H1 (cell line): ENCODE measurements around the gene SLC12A4. TPM values are rescaled to one million over a fixed set of nuclear protein-coding genes. Genes with fewer than 3 reads are reported as not detected.

ENCODE experiments used
- CTCF ChIA-PET: fragments of 300-600 bp; sonication (Branson Sonifier 250); formaldehyde crosslinking; loops from one replicate; lab custom pipeline; 2021; ENCODE audit not compliant: partially characterized antibody; lab: Charles Lee
- POLR2A ChIA-PET: fragments of 300-600 bp; sonication (Branson Sonifier 250); formaldehyde crosslinking; loops from one replicate; lab custom pipeline; 2021; ENCODE audit warnings: inconsistent platforms; ENCODE audit not compliant: partially characterized antibody; lab: Charles Lee
- DNase-seq, 2 experiments: peaks; one replicate each; pipeline versions ENCODE4 v3.0.0 to v3.0.0-alpha.2; 2010 to 2022; ENCODE audit warnings: low spot score in 2 of 2, low read depth in 1 of 2, mixed read lengths in 1 of 2
- FAIRE-seq: peaks from 2 replicates; lab custom pipeline; 2011; peaks lifted over from hg19 to GRCh38; lab: Jason Lieb, UNC
- H2AFZ ChIP-seq: 2 replicates; pipeline ENCODE4 v1.8.1; 2012; ENCODE audit warnings: low read length, inconsistent platforms
- H2AK5ac ChIP-seq: 2 replicates; pipeline ENCODE4 v1.6.1; 2013; ENCODE audit warnings: low read depth, low read length
- H2BK120ac ChIP-seq: replicated peaks from 2 replicates; pipeline ENCODE3; 2013; ENCODE audit warnings: low read depth, low read length, inconsistent platforms
- H2BK12ac ChIP-seq: 2 replicates; pipeline ENCODE4 v1.6.1; 2013; ENCODE audit warnings: low read depth, low read length
- H2BK15ac ChIP-seq: 2 replicates; pipeline ENCODE4 v1.6.1; 2013; ENCODE audit warnings: low read length
- H2BK20ac ChIP-seq: 2 replicates; pipeline ENCODE4 v1.6.1; 2013; ENCODE audit warnings: low read length
- H2BK5ac ChIP-seq: 2 replicates; pipeline ENCODE4 v1.6.1; 2013; ENCODE audit warnings: low read depth, low read length
- H3K14ac ChIP-seq: 2 replicates; pipeline ENCODE4 v1.6.1; 2013; ENCODE audit warnings: inconsistent platforms; ENCODE audit not compliant: insufficient read length
- H3K18ac ChIP-seq: 2 replicates; pipeline ENCODE4 v1.6.1; 2013; ENCODE audit warnings: low read length; ENCODE audit errors: extremely low read depth
- H3K23ac ChIP-seq: 2 replicates; pipeline ENCODE4 v1.6.1; 2013; ENCODE audit warnings: inconsistent platforms; ENCODE audit not compliant: insufficient read length
- H3K23me2 ChIP-seq: 2 replicates; pipeline ENCODE4 v1.6.1; 2013; ENCODE audit warnings: low read depth, low read length
- H3K27ac ChIP-seq: 2 replicates; pipeline ENCODE4 v1.6.1; 2011; ENCODE audit warnings: low read depth, low read length, inconsistent platforms
- H3K27me3 ChIP-seq, 4 experiments: replicated peaks in 1 of 4; 1 replicate in 1 of 4; 2 replicates in 3 of 4; pipeline versions ENCODE4 v1.6.1 to v1.8.1; 2011 to 2013; ENCODE audit warnings: low read length in 3 of 4, mild to moderate bottlenecking in 3 of 4, inconsistent platforms in 2 of 4, mixed read lengths in 2 of 4, moderate library complexity in 1 of 4; ENCODE audit not compliant: control insufficient read depth in 3 of 4, insufficient read depth in 3 of 4; ENCODE audit errors: extremely low read depth in 1 of 4
- H3K36me3 ChIP-seq, 4 experiments: 2 replicates each; pipeline versions ENCODE4 v1.6.1 to v1.8.1; 2011 to 2013; ENCODE audit warnings: mild to moderate bottlenecking in 4 of 4, low read length in 3 of 4, moderate library complexity in 2 of 4, control low read depth in 1 of 4, inconsistent platforms in 1 of 4; ENCODE audit not compliant: insufficient read depth in 4 of 4, control insufficient read depth in 2 of 4
- H3K4ac ChIP-seq: replicated peaks from 2 replicates; pipeline ENCODE3; 2013; ENCODE audit warnings: low read length, low read depth, mixed read lengths, inconsistent platforms; ENCODE audit not compliant: insufficient read length
- H3K4me1 ChIP-seq, 4 experiments: replicated peaks in 1 of 4; 1 replicate in 1 of 4; 2 replicates in 3 of 4; pipeline versions ENCODE4 v1.6.1 to v1.8.1; 2011 to 2013; ENCODE audit warnings: low read length in 3 of 4, inconsistent platforms in 2 of 4, mixed read lengths in 1 of 4; ENCODE audit not compliant: insufficient read depth in 4 of 4, control insufficient read depth in 3 of 4
- H3K4me2 ChIP-seq, 2 experiments: 2 replicates each; pipeline versions ENCODE4 v1.6.1 to v1.8.1; 2011 to 2013; ENCODE audit warnings: low read depth in 2 of 2, low read length in 2 of 2, control low read depth in 1 of 2, inconsistent platforms in 1 of 2, mild to moderate bottlenecking in 1 of 2; ENCODE audit not compliant: insufficient read depth in 1 of 2
- H3K4me3 ChIP-seq, 4 experiments: fragments of 200-600, 300-600 bp in 1 of 4; sonication (generic), shearing (Covaris generic), sonication (Bioruptor Twin) in 1 of 4; 2 replicates each; pipeline versions ENCODE4 v1.5.1 to v1.8.1; 2011 to 2016; ENCODE audit warnings: low read length in 4 of 4, low read depth in 3 of 4, control low read depth in 2 of 4, inconsistent platforms in 2 of 4, mild to moderate bottlenecking in 2 of 4, mixed read lengths in 1 of 4, moderate library complexity in 1 of 4; ENCODE audit not compliant: insufficient read depth in 2 of 4; ENCODE audit errors: extremely low read depth in 1 of 4
- H3K56ac ChIP-seq: replicated peaks from 2 replicates; pipeline ENCODE3; 2013; ENCODE audit warnings: low read depth, mild to moderate bottlenecking, mixed read lengths, low read length, inconsistent platforms; ENCODE audit not compliant: insufficient read length
- H3K79me1 ChIP-seq: 2 replicates; pipeline ENCODE4 v1.6.1; 2013; ENCODE audit warnings: low read depth, low read length, control low read depth
- H3K79me2 ChIP-seq, 2 experiments: 2 replicates each; pipeline versions ENCODE4 v1.6.1 to v1.8.1; 2012 to 2013; ENCODE audit warnings: low read length in 2 of 2, mild to moderate bottlenecking in 2 of 2, inconsistent platforms in 1 of 2; ENCODE audit not compliant: insufficient read depth in 2 of 2, control insufficient read depth in 1 of 2
- H3K9ac ChIP-seq, 4 experiments: replicated peaks in 1 of 4; 1 replicate in 1 of 4; 2 replicates in 3 of 4; pipeline versions ENCODE4 v1.6.1 to v1.8.1; 2011 to 2013; ENCODE audit warnings: low read depth in 3 of 4, low read length in 3 of 4, control low read depth in 2 of 4, mild to moderate bottlenecking in 2 of 4, moderate library complexity in 2 of 4, inconsistent platforms in 1 of 4; ENCODE audit errors: extremely low read depth in 1 of 4
- H3K9me3 ChIP-seq, 2 experiments: 2 replicates each; pipeline versions ENCODE4 v1.6.1 to v1.8.1; 2012 to 2013; ENCODE audit warnings: mild to moderate bottlenecking in 2 of 2, moderate library complexity in 2 of 2, control low read depth in 1 of 2, inconsistent platforms in 1 of 2, low read depth in 1 of 2, low read length in 1 of 2, mixed read lengths in 1 of 2; ENCODE audit not compliant: insufficient read depth in 2 of 2
- H4K20me1 ChIP-seq, 2 experiments: replicated peaks in 1 of 2; 2 replicates each; pipeline versions ENCODE3 to v1.8.1; 2011 to 2013; ENCODE audit warnings: inconsistent platforms in 2 of 2, low read length in 2 of 2, mild to moderate bottlenecking in 1 of 2; ENCODE audit not compliant: insufficient read depth in 2 of 2, control insufficient read depth in 1 of 2
- H4K5ac ChIP-seq: 2 replicates; pipeline ENCODE4 v1.6.1; 2013; ENCODE audit warnings: low read length, low read depth, mixed read lengths, inconsistent platforms; ENCODE audit not compliant: insufficient read length
- H4K8ac ChIP-seq: 2 replicates; pipeline ENCODE4 v1.8.0; 2013; ENCODE audit warnings: mild to moderate bottlenecking, moderate library complexity, low read length, inconsistent platforms; ENCODE audit not compliant: insufficient read depth; ENCODE audit errors: extremely low read depth
- H4K91ac ChIP-seq: replicated peaks from 2 replicates; pipeline ENCODE3; 2013; ENCODE audit warnings: low read length, mixed read lengths, inconsistent platforms; ENCODE audit not compliant: insufficient read length
- BACH1 ChIP-seq: IDR thresholded peaks from 2 replicates; pipeline ENCODE4 v1.6.1; 2012; ENCODE audit warnings: low read length, improper control_type of control experiment
- CHD2 ChIP-seq: IDR thresholded peaks from 2 replicates; pipeline ENCODE4 v1.6.1; 2012; ENCODE audit warnings: low read length, improper control_type of control experiment
- CTBP2 ChIP-seq: IDR thresholded peaks from 2 replicates; pipeline ENCODE4 v1.7.0; 2011; ENCODE audit warnings: borderline replicate concordance, mild to moderate bottlenecking, moderate library complexity, mixed read lengths, low read length; ENCODE audit not compliant: insufficient read depth, insufficient read length
- JUND ChIP-seq: IDR thresholded peaks from 2 replicates; pipeline ENCODE4 v1.6.1; 2011; ENCODE audit warnings: mild to moderate bottlenecking, improper control_type of control experiment, low read length
- MAFK ChIP-seq: IDR thresholded peaks from 2 replicates; pipeline ENCODE4 v1.6.1; 2012; ENCODE audit warnings: low read depth, mild to moderate bottlenecking, improper control_type of control experiment, low read length
- RAD21 ChIP-seq, 2 experiments: IDR thresholded peaks in 1 of 2; conservative IDR thresholded peaks in 1 of 2; 2 replicates each; pipeline ENCODE4 v1.6.1; 2011; ENCODE audit warnings: low read depth in 2 of 2, low read length in 2 of 2, improper control_type of control experiment in 1 of 2, inconsistent platforms in 1 of 2, mild to moderate bottlenecking in 1 of 2, moderate library complexity in 1 of 2
- RBBP5 ChIP-seq: IDR thresholded peaks from 2 replicates; pipeline ENCODE4 v1.7.1; 2012; ENCODE audit warnings: low read depth, mild to moderate bottlenecking, inconsistent platforms, low read length, moderate library complexity, borderline replicate concordance
- RFX5 ChIP-seq: IDR thresholded peaks from 2 replicates; pipeline ENCODE4 v1.6.1; 2011; ENCODE audit warnings: low read depth, low read length, improper control_type of control experiment, borderline replicate concordance
- SAP30 ChIP-seq: fragments of 300-600 bp; sonication (generic); IDR thresholded peaks from 2 replicates; pipeline ENCODE4 v1.7.1; 2012; ENCODE audit warnings: low read length, moderate library complexity, mild to moderate bottlenecking, inconsistent platforms; ENCODE audit not compliant: insufficient read depth, insufficient replicate concordance
- SIX5 ChIP-seq: IDR thresholded peaks from 2 replicates; pipeline ENCODE4 v1.6.1; 2011; ENCODE audit warnings: mild to moderate bottlenecking, low read depth, low read length
- SP2 ChIP-seq: IDR thresholded peaks from 2 replicates; pipeline ENCODE4 v1.6.1; 2012; ENCODE audit warnings: mild to moderate bottlenecking, low read length, inconsistent platforms
- TAF1 ChIP-seq: IDR thresholded peaks from 2 replicates; pipeline ENCODE4 v1.6.1; 2011; ENCODE audit warnings: mild to moderate bottlenecking, low read depth, low read length
- TEAD4 ChIP-seq: IDR thresholded peaks from 2 replicates; pipeline ENCODE4 v1.6.1; 2012; ENCODE audit warnings: low read depth, low read length, inconsistent platforms, mixed read lengths
- WGBS, 2 experiments: shearing (Covaris generic) in 1 of 2; methylation state at CpG; one replicate each; pipeline versions ENCODE4 v1.1.6 to v1.1.7; 2013 to 2015; ENCODE audit warnings: low lambda C conversion rate in 2 of 2, mixed read lengths in 2 of 2, inconsistent platforms in 1 of 2, low coverage in 1 of 2, missing lambda C conversion rate in 1 of 2; ENCODE audit not compliant: insufficient replicate concordance in 2 of 2, insufficient coverage in 1 of 2, insufficient read length in 1 of 2; ENCODE audit errors: extremely low coverage in 1 of 2, missing lambda C conversion rate in 1 of 2; 5-methylcytosine and 5-hydroxymethylcytosine counted together
- polyA plus RNA-seq, 7 experiments: library from polyadenylated mRNA; depleted of rRNA in 3 of 7; stranded (reverse) in 5 of 7; unstranded in 2 of 7; fragments of >200 nt in 5 of 7; fragments of 200-250 nt in 2 of 7; gene quantifications; 1 replicate in 5 of 7; 2 replicates in 1 of 7; 4 replicates in 1 of 7; pipeline versions ENCODE4 v1.2.1 to v1.2.3, GENCODE V29; 2011 to 2013; ENCODE audit warnings: missing spikeins in 2 of 7, mixed read lengths in 2 of 7
- total RNA-seq: library from RNA; stranded (reverse); fragmentation: NEBNext Ultra II Directional; extraction: Animal tissue kit (Norgen Biotek cat#: 25700); gene quantifications from 2 replicates; pipeline ENCODE4 v1.2.1, GENCODE V29; 2021
- TF ChIP-seq, protein P1 (sequence below): IDR thresholded peaks from 2 replicates; pipeline ENCODE4 v1.6.1; 2011; ENCODE audit warnings: low read depth, mild to moderate bottlenecking, low read length; ENCODE audit not compliant: insufficient read depth

Gene SLC12A4
- total and polyA plus RNA-seq, 2 of the 8 experiments (the other 6 are each of a cell fraction or from before 2014, with no cell fraction given), result 41.3 to 49.3 TPM

DNA sequence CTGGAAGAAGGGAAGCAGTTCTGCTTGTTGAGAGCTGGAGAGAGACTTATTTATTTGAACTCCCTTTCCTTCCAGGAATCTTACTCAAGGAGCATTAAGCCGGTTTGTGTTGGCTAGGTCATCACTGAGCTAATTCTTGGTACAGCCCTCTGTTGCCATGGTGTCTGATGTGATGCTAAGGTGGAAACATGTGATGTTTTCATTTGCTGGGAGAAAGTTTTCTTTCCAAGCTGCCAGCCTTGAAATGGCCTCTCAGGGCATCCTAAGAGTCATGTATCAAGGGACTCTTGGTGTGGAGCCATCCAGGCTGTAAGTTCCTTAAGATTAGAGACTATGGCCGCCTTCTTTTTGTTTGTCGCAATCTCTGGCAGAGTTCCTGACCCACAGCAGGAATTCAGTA, 71.2 kb downstream of the SLC12A4 start:
- no peak overlapping the region for H3K4me2 ChIP-seq
- H3K23ac ChIP-seq, result no peak overlapping the region
- CTCF ChIA-PET, result interaction anchor here (0.8 to 3.0 kb wide), 12 partner anchors 12 to 88 kb away, joined by 3 to 11 read pairs (median 4); partner anchors contain the start of gene NRN1L
- FAIRE-seq, result no peak
- no peak overlapping the region for H2BK12ac ChIP-seq
- H3K9me3 ChIP-seq, result no peaks in the 10 kb centered on the region
- no peak for DNase-seq
- no peaks in the 10 kb centered on the region for H3K36me3 ChIP-seq
- H2BK5ac ChIP-seq, result no peak overlapping the region
- H4K20me1 ChIP-seq, result peaks cover 1 to 3% of the 10 kb centered on the region in 2 experiments
- no peak overlapping the region for H3K9ac ChIP-seq
- H3K4me3 ChIP-seq, result no peak overlapping the region
- POLR2A ChIA-PET, result interaction anchor here (0.8 to 2.3 kb wide), 8 partner anchors 9 to 126 kb away, joined by 3 to 6 read pairs (median 4); partner anchors contain the start of genes DDX28 and DUS2
- WGBS, 2 experiments, result 95% methylated on average over 3 of the region's 3 CpGs; no CpG with 5 or more reads in 1 of the 2 experiments
- H3K79me2 ChIP-seq, result peaks cover 11 to 45% of the 10 kb centered on the region in 2 experiments
- no peaks in the 10 kb centered on the region for H3K27me3 ChIP-seq
- no peak overlapping the region for H3K56ac ChIP-seq
- no peak overlapping the region for H3K18ac ChIP-seq
- no peak overlapping the region for H2BK20ac ChIP-seq
- H2BK15ac ChIP-seq, result no peak overlapping the region
- no peak overlapping the region for H3K27ac ChIP-seq
- H4K5ac ChIP-seq, result no peak overlapping the region
- no peak overlapping the region for H3K4ac ChIP-seq
- H3K4me1 ChIP-seq, result peaks cover 0 to 10% (median 7%) of the 10 kb centered on the region in 4 experiments; a peak in 4 of 7 replicates
- H3K14ac ChIP-seq, result no peak overlapping the region
- H4K91ac ChIP-seq, result no peak overlapping the region
- H2BK120ac ChIP-seq, result no peak overlapping the region
- no peak overlapping the region for H4K8ac ChIP-seq
- H2AFZ ChIP-seq, result no peak overlapping the region
- H2AK5ac ChIP-seq, result no peak overlapping the region
- H3K23me2 ChIP-seq, result peaks cover 4% of the 10 kb centered on the region
- H3K79me1 ChIP-seq, result peaks cover 20% of the 10 kb centered on the region
- TF ChIP-seq RFX5 (no peak), JUND (no peak), CTBP2 (no peak), MAFK (no peak), SP2 (no peak), BACH1 (no peak), RAD21 (IDR thresholded peaks at IDR 0.05 in 1 of 2, conservative IDR thresholded peaks at IDR 0.05 in 1 of 2; ENCODE audit: low read depth in 2 of 2, low read length in 2 of 2) (no peak), CHD2 (no peak), SAP30 (no peak), RBBP5 (no peak), TEAD4 (no peak), TAF1 (no peak), SIX5 (no peak)
- TF ChIP-seq, protein P1, sequence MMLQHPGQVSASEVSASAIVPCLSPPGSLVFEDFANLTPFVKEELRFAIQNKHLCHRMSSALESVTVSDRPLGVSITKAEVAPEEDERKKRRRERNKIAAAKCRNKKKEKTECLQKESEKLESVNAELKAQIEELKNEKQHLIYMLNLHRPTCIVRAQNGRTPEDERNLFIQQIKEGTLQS, result no peak
